HUES6 (cell line): ENCODE measurements around the gene PHF2.

Experiments
- H3K27ac ChIP-seq: 2 replicates; pipeline ENCODE4 v1.7.0; 2013; ENCODE audit warnings: low read depth, mild to moderate bottlenecking, low read length, inconsistent platforms
- H3K27me3 ChIP-seq: 2 replicates; pipeline ENCODE4 v1.6.1; 2013; ENCODE audit warnings: low read length; ENCODE audit not compliant: control insufficient read depth, insufficient read depth
- H3K36me3 ChIP-seq: 2 replicates; pipeline ENCODE4 v1.6.1; 2013; ENCODE audit warnings: low read length; ENCODE audit not compliant: control insufficient read depth, insufficient read depth
- H3K4me1 ChIP-seq: 2 replicates; pipeline ENCODE4 v1.6.1; 2013; ENCODE audit warnings: low read length; ENCODE audit not compliant: control insufficient read depth, insufficient read depth
- H3K4me3 ChIP-seq: 2 replicates; pipeline ENCODE4 v1.5.1; 2013; ENCODE audit warnings: low read depth, low read length
- H3K9ac ChIP-seq: one replicate; pipeline ENCODE4 v1.6.1; 2013; ENCODE audit warnings: mild to moderate bottlenecking, low read length
- H3K9me3 ChIP-seq: 2 replicates; pipeline ENCODE4 v1.6.1; 2013; ENCODE audit warnings: low read depth, low read length; ENCODE audit not compliant: control insufficient read depth, insufficient read depth

PHF2 gene

GRCh38 chr9:93645921-93646639 lies 69.7 kb downstream of the PHF2 start:
- Histone ChIP-seq H3K36me3 (peaks cover 33% of the 10 kb centered on the region), H3K27ac (no peak overlapping the region), H3K9me3 (no peaks in the 10 kb centered on the region), H3K4me1 (no peaks in the 10 kb centered on the region; the same call in 1 of the 2 replicates), H3K4me3 (no peak overlapping the region), H3K27me3 (no peaks in the 10 kb centered on the region), H3K9ac (no peak overlapping the region)

- no peaks in the 10 kb centered on the region for H3K27me3 ChIP-seq
- no peaks in the 10 kb centered on the region for H3K9me3 ChIP-seq
- H3K4me1 ChIP-seq: no peaks in the 10 kb centered on the region; the same call in 1 of the 2 replicates
- H3K4me3 ChIP-seq: no peak overlapping the region
- H3K36me3 ChIP-seq: peaks cover 33% of the 10 kb centered on the region
- H3K27ac ChIP-seq: no peak overlapping the region
- no peak overlapping the region for H3K9ac ChIP-seq
These were observed 70.3 kb downstream of the PHF2 start for GRCh38 chr9:93646640-93647178.

- H3K27me3 ChIP-seq: no peaks in the 10 kb centered on the region
- H3K4me3 ChIP-seq: no peak overlapping the region
- H3K36me3 ChIP-seq: peaks cover 34% of the 10 kb centered on the region
- no peak overlapping the region for H3K27ac ChIP-seq
- H3K9ac ChIP-seq: no peak overlapping the region
- H3K9me3 ChIP-seq: no peaks in the 10 kb centered on the region
- no peaks in the 10 kb centered on the region; the same call in 1 of the 2 replicates for H3K4me1 ChIP-seq
These were observed 71.8 kb downstream of the PHF2 start for GRCh38 chr9:93648181-93648580.

GRCh38 chr9:93648836-93649235 lies 72.5 kb downstream of the PHF2 start:
- H3K9ac ChIP-seq: no peak overlapping the region
- H3K4me3 ChIP-seq: no peak overlapping the region
- peaks cover 36% of the 10 kb centered on the region for H3K36me3 ChIP-seq
- no peaks in the 10 kb centered on the region for H3K4me1 ChIP-seq
- no peaks in the 10 kb centered on the region for H3K27me3 ChIP-seq
- H3K9me3 ChIP-seq: no peaks in the 10 kb centered on the region
- H3K27ac ChIP-seq: no peak overlapping the region

- no peak overlapping the region for H3K27ac ChIP-seq
- H3K9ac ChIP-seq: no peak overlapping the region
- H3K36me3 ChIP-seq: peaks cover 44% of the 10 kb centered on the region
- H3K4me1 ChIP-seq: no peaks in the 10 kb centered on the region
- no peaks in the 10 kb centered on the region for H3K9me3 ChIP-seq
- no peaks in the 10 kb centered on the region for H3K27me3 ChIP-seq
- H3K4me3 ChIP-seq: no peak overlapping the region
These were observed 73.4 kb downstream of the PHF2 start for GRCh38 chr9:93649610-93650261.

GRCh38 chr9:93650448-93650847 lies 74.1 kb downstream of the PHF2 start:
- Histone ChIP-seq H3K27me3 (no peaks in the 10 kb centered on the region), H3K4me3 (no peak overlapping the region), H3K36me3 (peaks cover 41% of the 10 kb centered on the region), H3K9ac (no peak overlapping the region), H3K9me3 (no peaks in the 10 kb centered on the region), H3K27ac (no peak overlapping the region), H3K4me1 (no peaks in the 10 kb centered on the region)

GRCh38 chr9:93651521-93651950 lies 75.2 kb downstream of the PHF2 start:
- H3K9ac ChIP-seq: no peak overlapping the region
- H3K36me3 ChIP-seq: peaks cover 34% of the 10 kb centered on the region
- H3K27ac ChIP-seq: no peak overlapping the region
- no peaks in the 10 kb centered on the region for H3K9me3 ChIP-seq
- H3K27me3 ChIP-seq: no peaks in the 10 kb centered on the region
- no peak overlapping the region for H3K4me3 ChIP-seq
- H3K4me1 ChIP-seq: no peaks in the 10 kb centered on the region

GRCh38 chr9:93652604-93653592 lies 76.5 kb downstream of the PHF2 start:
- H3K4me3 ChIP-seq: no peak overlapping the region
- H3K36me3 ChIP-seq: peaks cover 34% of the 10 kb centered on the region
- H3K4me1 ChIP-seq: no peaks in the 10 kb centered on the region
- H3K27me3 ChIP-seq: no peaks in the 10 kb centered on the region
- no peak overlapping the region for H3K9ac ChIP-seq
- no peak overlapping the region for H3K27ac ChIP-seq
- H3K9me3 ChIP-seq: no peaks in the 10 kb centered on the region

GRCh38 chr9:93653760-93654159 lies 77.4 kb downstream of the PHF2 start:
- no peak overlapping the region for H3K9ac ChIP-seq
- H3K4me1 ChIP-seq: no peaks in the 10 kb centered on the region
- H3K27ac ChIP-seq: no peak overlapping the region
- H3K27me3 ChIP-seq: no peaks in the 10 kb centered on the region
- H3K9me3 ChIP-seq: no peaks in the 10 kb centered on the region
- no peak overlapping the region for H3K4me3 ChIP-seq
- H3K36me3 ChIP-seq: peaks cover 32% of the 10 kb centered on the region

- Histone ChIP-seq H3K9me3 (no peaks in the 10 kb centered on the region), H3K36me3 (peaks cover 28% of the 10 kb centered on the region), H3K4me3 (no peak overlapping the region), H3K27ac (no peak overlapping the region), H3K4me1 (no peaks in the 10 kb centered on the region), H3K9ac (no peak overlapping the region), H3K27me3 (no peaks in the 10 kb centered on the region)
These were observed 78.1 kb downstream of the PHF2 start for GRCh38 chr9:93654351-93654961.
